Measurements from ENCODE around the gene WASHC4.

DNA sequence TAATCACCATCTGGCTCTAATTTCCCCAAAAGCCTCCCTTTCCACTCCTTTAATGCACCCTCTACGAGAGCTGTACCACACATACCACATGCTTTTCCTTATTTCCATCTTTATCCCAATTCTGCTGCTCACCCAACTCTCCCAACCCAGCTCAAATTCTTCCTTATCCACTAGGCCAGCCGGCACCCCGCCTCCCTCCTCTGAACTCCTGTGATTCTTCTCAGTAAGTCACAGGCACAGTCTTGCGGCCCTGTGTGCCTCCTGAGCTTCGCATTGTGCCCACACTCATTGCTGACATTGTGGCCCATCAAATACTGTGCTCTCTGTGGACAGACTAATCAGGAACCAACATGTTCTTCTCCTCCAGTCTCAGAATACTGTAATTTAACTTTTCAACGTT lies 83.0 kb downstream of the WASHC4 start:
- TF ChIP-seq CTCF (conservative IDR thresholded peaks at IDR 0.05; ENCODE audit: low read depth in 2 of 2) (no peak), EZH2 (IDR thresholded peaks at IDR 0.05; ENCODE audit: low read depth, unreplicated experiment) (no peak)

Data from GM23338 (cell line).